ENCODE results near the gene PAX8.

Gene PAX8

GRCh38 chr2:113180131-113180946, 98.4 kb downstream of the PAX8 start:
- no peak for DNase-seq

DNA sequence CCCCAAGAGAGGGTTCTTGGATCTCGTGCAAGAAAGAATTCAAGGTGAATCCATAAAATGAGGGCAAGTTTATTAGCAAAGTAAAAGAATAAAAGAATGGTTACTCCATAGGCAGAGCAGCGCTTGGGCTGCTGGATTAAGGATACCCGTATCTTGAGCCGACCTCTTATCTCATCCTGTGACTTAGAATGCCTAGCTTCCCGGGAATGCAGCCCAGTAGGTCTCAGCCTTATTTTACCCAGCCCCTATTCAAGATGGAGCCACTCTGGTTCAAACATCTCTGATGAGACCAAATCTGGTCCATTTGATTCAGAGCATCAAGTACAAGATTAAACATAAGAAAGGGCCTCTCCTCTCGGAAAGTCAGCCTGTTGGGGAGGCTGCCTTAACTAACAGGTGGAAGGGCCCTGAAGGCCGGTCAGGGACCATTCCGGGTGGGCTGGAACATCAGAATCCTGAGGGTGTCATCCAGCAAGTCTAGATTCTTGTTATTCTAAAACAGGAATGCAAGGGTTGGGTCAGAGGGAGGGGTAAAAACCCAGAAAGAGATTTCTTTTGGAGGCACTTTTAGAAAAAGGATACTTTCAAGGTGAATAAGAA, 99.2 kb downstream of the PAX8 start:
- DNase-seq, result no peak

- DNase-seq, result no peak
These were observed 99.8 kb downstream of the PAX8 start for GRCh38 chr2:113178891-113179290.

GRCh38 chr2:113178069-113178746, 100.5 kb downstream of the PAX8 start:
- no peak for DNase-seq

GRCh38 chr2:113176696-113177355, 101.9 kb downstream of the PAX8 start:
- DNase-seq, result no peak

GRCh38 chr2:113175736-113176695, 102.7 kb downstream of the PAX8 start:
- no peak for DNase-seq

DNA sequence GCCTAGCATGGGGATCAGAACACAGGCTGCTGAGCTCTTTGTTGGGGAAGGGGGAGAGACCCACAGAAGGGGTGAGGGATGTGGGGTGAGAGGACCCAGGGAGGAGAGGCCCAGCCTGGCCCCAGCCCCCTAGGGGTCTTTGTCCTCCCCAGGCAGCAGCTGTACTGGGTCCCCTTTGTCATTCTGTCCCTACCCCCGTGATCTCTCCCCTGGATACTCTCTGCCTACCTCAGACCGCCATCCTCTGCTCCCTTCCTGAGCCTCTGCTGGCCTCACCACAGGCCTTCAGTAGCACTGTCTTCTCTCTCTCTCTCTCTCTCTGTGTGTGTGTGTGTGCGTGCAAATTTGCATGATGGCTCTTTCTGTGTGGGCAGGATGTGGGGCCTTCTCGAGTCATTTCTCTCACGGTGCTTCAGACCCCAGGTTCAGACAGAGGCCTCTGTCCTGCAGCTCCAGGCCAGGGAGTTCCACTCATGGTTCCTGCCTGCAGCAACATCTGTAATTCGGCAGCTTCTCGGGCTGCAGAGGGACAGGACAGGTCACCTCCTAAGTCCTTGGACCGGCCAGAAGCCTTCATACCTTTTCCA, 103.6 kb downstream of the PAX8 start:
- no peak for DNase-seq

- no peak for DNase-seq
These were observed 104.4 kb downstream of the PAX8 start for GRCh38 chr2:113174376-113174750.

DNA sequence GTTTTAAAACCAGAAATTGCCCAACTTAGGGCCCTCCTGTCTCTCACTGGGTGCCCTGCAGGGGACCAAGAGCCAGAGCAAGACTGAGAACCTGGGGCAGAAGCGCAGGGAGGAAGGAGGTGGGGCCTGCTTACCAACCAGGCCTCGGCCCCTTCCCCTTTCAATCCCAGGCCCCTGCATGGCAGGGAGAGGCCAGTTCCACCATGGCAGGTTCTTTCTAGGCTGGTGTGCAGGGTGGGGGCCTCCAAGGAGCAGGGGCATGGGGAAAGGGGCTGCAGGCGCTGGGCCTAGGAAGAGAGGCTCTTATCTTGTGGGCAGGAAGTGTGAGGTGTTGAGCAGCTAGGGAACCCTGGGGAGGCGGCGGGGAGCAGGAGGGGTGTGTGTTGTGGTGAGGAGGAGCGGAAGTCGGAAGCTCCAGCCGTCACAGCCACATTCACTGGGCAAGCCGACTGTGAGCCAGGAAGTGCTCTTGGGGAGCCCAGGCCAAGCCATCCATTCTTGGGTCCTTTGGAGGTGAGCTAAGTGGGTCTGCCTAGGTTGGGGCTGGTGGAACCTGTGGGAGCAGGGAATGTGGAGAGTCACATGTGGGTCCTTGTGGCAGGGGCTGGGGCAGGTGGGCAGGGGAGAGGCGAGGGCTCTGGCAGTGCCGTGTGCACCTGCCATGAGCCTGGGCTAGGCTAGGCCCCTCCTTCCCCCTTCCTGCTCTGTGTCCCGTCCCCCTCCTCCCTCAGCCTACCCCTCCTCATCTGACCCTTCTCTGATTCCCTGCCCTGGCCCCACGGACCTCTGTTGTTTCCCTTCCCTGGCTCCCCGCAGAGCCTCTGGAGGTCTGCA, 105.0 kb downstream of the PAX8 start, which contains the start of gene PSD4:
PSD4 (plus strand) TSS at position 430 of the 834 bp plus-strand sequence. CDS start 8,486 bp downstream, outside the sequence.
- no peak for DNase-seq

GRCh38 chr2:113172721-113173541, 105.8 kb downstream of the PAX8 start:
- no peak for DNase-seq

DNA sequence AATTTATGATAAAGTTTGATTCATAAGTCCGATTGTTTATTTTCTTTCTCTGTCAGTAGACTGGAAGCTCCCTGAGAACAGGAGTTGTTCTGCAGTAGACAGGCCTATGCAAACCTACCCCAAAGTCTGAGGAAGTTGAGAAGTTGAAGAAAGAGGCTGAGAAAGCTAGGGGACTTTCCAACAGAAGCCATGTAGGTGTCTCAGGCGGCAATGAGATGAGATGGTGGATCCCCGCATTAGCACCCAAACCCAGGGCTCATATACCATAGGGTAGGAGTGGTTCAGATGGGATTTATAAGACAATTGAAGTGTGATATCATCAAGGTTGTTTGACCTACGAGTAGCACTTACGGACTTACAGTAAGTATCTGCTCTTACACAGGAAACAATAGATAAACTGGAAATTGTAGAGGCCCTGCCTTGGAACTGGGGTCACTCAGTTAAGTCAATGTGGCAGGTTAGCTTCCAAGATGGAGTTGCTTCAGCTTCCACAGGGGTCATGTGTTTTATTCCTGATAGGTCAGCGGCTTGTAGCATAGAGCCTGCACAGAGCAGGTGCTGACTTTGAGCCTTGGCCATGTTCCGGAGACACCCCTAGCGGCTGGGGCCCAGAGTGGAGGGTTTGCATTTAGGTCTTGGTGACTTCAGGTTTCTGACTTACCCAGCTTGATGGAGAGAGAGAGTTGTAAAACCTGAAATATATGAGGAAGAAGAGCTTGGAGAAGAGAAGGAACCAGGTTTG, 107.2 kb downstream of the PAX8 start:
- no peak for DNase-seq

GRCh38 chr2:113169586-113169985, 109.1 kb downstream of the PAX8 start:
- DNase-seq, result no peak

DNA sequence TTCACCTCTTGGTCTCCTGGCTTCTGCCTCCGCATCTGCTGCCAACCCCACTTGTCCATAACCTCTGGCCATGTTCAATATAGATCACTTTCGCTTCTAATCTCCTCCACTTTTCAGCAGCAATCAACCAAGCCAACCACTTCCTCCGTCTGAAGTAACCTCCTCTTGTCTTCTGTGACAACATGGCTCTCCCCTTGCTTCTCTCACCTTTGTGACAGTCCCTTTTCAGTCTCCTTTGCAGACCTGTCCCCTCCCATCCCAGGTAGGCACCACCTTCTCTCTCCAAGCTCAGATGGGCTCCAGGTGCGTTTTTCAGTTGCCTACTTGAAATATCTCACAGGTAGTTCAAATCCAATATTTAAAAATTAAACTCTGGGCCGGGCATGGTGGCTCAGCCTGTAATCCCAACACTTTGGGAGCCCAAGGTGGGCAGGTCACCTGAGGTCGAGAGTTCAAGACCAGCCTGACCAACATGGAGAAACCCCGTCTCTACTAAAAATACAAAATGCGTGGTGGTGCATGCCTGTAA, 109.7 kb downstream of the PAX8 start:
- DNase-seq, result no peak

- no peak for DNase-seq
These were observed 110.8 kb downstream of the PAX8 start for GRCh38 chr2:113167962-113168340.

DNA sequence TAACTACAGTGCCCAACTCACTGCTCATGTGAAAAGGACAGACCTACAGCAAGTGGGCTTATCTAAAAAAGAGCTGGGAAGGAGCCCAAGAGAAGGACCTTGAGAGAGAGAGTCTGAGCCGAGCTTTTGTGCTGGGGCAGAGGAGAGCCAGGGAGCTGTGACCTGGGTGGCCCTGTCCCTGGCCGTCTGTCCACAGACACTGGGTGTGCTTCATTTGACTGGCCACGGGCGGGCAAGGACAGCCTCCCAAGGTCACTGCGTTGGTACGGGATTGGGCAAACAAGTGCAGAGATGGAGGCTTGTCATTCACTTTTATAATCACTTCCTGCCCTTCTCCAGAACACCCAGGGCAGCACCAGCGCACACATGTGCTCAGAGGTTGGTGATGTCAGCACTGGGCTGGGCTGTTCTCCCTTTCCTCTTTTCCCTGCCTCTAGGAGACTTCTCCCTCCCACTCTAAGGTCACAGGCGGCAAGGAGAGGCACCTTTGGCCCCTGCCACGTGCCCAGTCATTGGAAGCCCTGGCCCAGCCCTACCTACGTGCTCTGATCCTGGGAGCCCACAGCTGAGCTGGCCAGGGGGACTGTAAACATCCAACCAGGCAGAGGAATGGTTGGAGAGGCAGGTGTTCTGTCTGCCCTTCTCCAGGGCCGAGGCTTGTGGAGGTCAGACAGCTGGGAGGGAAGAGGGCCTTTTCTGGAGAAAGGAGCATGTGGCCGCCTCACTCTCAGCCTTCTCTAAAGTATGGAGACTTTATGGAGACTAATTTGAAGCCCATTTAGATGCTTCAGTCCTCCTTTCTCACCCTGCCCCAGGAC, 111.4 kb downstream of the PAX8 start:
- DNase-seq, result no peak

- DNase-seq, result no peak
These were observed 112.5 kb downstream of the PAX8 start for GRCh38 chr2:113166187-113166645.
